Testis (tissue), 3 donors: ENCODE measurements around the gene ZBTB4. TPM values are rescaled to one million over a fixed set of nuclear protein-coding genes. Genes with fewer than 3 reads are reported as not detected.

Experiments used
- DNase-seq: peaks from one replicate; pipeline ENCODE4 v3.0.0-alpha.2; 2019
- H3K27ac ChIP-seq, 2 donors: fragments of 200-600 bp; sonication (generic); one replicate each; pipeline ENCODE4 v1.5.1; 2019
- H3K27me3 ChIP-seq: fragments of 200-600 bp; sonication (generic); one replicate; pipeline ENCODE4 v1.5.1; 2019
- H3K36me3 ChIP-seq: fragments of 200-600 bp; sonication (generic); one replicate; pipeline ENCODE4 v1.5.1; 2017; ENCODE audit warnings: low read depth; ENCODE audit errors: missing control alignments
- H3K4me1 ChIP-seq: fragments of 200-600 bp; sonication (generic); one replicate; pipeline ENCODE4 v1.5.1; 2019
- H3K4me3 ChIP-seq, 2 donors: fragments of 200-600 bp; sonication (generic); one replicate each; pipeline ENCODE4 v1.5.1; 2017 to 2019
- H3K9me3 ChIP-seq: fragments of 200-600 bp; sonication (generic); one replicate; pipeline ENCODE4 v1.5.1; 2017
- CTCF ChIP-seq, 3 experiments: fragments of 450-650 bp in 2 of 3; fragments of 200-600 bp in 1 of 3; sonication (generic) in 1 of 3; IDR thresholded peaks; one replicate each; pipeline ENCODE4 v1.5.1; 2016 to 2019; ENCODE audit warnings: antibody characterized with exemption in 3 of 3, mild to moderate bottlenecking in 2 of 3, moderate library complexity in 1 of 3
- POLR2A ChIP-seq: fragments of 450-650 bp; IDR thresholded peaks from one replicate; pipeline ENCODE4 v1.6.1; 2017; ENCODE audit warnings: antibody characterized with exemption, mild to moderate bottlenecking, moderate library complexity
- WGBS, 2 donors: methylation state at CpG; one replicate each; pipeline ENCODE4 v1.1.5; 2018; 5-methylcytosine and 5-hydroxymethylcytosine counted together
- intact Hi-C: fragments of 100-400 bp; cut with DNase I; formaldehyde crosslinking; loops from one replicate; pipeline ENCODE4 v1.15.1; 2023; ENCODE audit warnings: low total_unique reads
- polyA plus RNA-seq: library from polyadenylated mRNA; stranded (reverse); fragments of 350-450 nt; fragmentation: Illumina TruSeq; extraction: RNeasy Lipid Tissue Mini Kit (QIAGEN cat#74804); gene quantifications from one replicate; pipeline ENCODE4 v1.2.3, GENCODE V29; 2014; ENCODE audit warnings: low read depth, low replicate concordance; ENCODE audit not compliant: insufficient read depth
- total RNA-seq, 2 donors: library from RNA; depleted of rRNA; stranded (reverse); fragments of >200 nt; gene quantifications; one replicate each; pipeline ENCODE4 v1.2.3, GENCODE V29; 2016

ZBTB4 gene
- total and polyA plus RNA-seq, 3 donors from 2014 or later = 34.0 to 43.4 (median 39.5) TPM

GRCh38 chr17:7437369-7437863 lies 42.0 kb downstream of the ZBTB4 start:
- intact Hi-C loops = no loop called here
- no peak for DNase-seq
- Histone ChIP-seq H3K4me1 (peaks cover 22% of the 10 kb centered on the region), H3K9me3 (no peaks in the 10 kb centered on the region), H3K27me3 (no peaks in the 10 kb centered on the region), H3K36me3 (no peaks in the 10 kb centered on the region), H3K27ac (peak overlapping the region; percentile 10 to 31), H3K4me3 (peak overlapping the region; percentile 33 to 37)
- no peak for TF ChIP-seq POLR2A
- no peak for TF ChIP-seq CTCF (IDR thresholded peaks at IDR 0.05)
- 25 to 36% methylated on average over 6 to 16 of the region's 31 CpGs for WGBS, 2 donors

GRCh38 chr17:7436556-7437368 lies 42.7 kb downstream of the ZBTB4 start:
- Histone ChIP-seq H3K9me3 (no peaks in the 10 kb centered on the region), H3K27ac (peak overlapping the region; percentile 10 to 31), H3K4me1 (peaks cover 22% of the 10 kb centered on the region), H3K27me3 (no peaks in the 10 kb centered on the region), H3K36me3 (no peaks in the 10 kb centered on the region), H3K4me3 (peak overlapping the region; percentile 33 to 37)
- intact Hi-C loops = no loop called here
- DNase-seq = peak; percentile 79
- TF ChIP-seq CTCF (IDR thresholded peaks at IDR 0.05) (peak; percentile 71 to 78 (median 76)), POLR2A (no peak)
- WGBS, 2 donors = 5 to 11% methylated on average over 37 to 91 of the region's 92 CpGs

GRCh38 chr17:7435676-7436555 lies 43.5 kb downstream of the ZBTB4 start:
- no peak for DNase-seq
- 18 to 21% methylated on average over 21 to 49 of the region's 49 CpGs for WGBS, 2 donors
- H3K36me3 ChIP-seq = no peaks in the 10 kb centered on the region
- H3K9me3 ChIP-seq = no peaks in the 10 kb centered on the region
- peak overlapping the region; percentile 33 to 37 for H3K4me3 ChIP-seq
- intact Hi-C loops = no loop called here
- peaks cover 22% of the 10 kb centered on the region for H3K4me1 ChIP-seq
- peak overlapping the region in 1 of 2 donors; percentile 20 for H3K27ac ChIP-seq
- no peak for TF ChIP-seq POLR2A
- no peak for TF ChIP-seq CTCF (IDR thresholded peaks at IDR 0.05)
- H3K27me3 ChIP-seq = no peaks in the 10 kb centered on the region

DNA sequence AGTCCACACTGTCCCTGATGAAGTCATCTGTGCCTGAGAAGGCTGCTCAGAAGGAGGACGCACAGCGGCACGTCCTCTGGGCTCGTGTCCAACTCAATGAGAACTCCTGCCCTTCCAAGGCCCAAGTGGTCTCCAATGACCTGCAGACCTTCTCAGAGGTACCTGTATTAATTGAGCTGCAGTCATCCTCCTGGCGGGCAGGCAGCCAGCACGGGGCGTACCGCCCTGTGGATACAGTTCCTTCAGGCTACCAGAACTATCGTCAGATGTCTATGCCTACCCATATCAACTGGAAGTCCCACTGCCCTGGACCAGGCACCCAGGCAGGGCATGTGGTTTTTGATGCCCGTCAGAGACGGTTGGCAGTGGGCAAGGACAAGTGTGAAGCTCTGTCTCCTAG lies 47.1 kb downstream of the ZBTB4 start:
- intact Hi-C loops = no loop called here
- no peaks in the 10 kb centered on the region for H3K27me3 ChIP-seq
- no peaks in the 10 kb centered on the region for H3K9me3 ChIP-seq
- WGBS, 2 donors = 92 to 99% methylated on average over 10 to 11 of the region's 11 CpGs
- no peak overlapping the region for H3K27ac ChIP-seq
- H3K36me3 ChIP-seq = no peaks in the 10 kb centered on the region
- no peak for TF ChIP-seq POLR2A
- TF ChIP-seq CTCF (IDR thresholded peaks at IDR 0.05) = no peak
- no peak overlapping the region for H3K4me3 ChIP-seq
- H3K4me1 ChIP-seq = peaks cover 2% of the 10 kb centered on the region
- DNase-seq = no peak
